ENCODE measurements around the gene USP49. TPM values are rescaled to one million over a fixed set of nuclear protein-coding genes. Genes with fewer than 3 reads are reported as not detected.

Gene USP49
- total RNA-seq, 1 experiment from 2014 or later = 2.3 TPM

DNA sequence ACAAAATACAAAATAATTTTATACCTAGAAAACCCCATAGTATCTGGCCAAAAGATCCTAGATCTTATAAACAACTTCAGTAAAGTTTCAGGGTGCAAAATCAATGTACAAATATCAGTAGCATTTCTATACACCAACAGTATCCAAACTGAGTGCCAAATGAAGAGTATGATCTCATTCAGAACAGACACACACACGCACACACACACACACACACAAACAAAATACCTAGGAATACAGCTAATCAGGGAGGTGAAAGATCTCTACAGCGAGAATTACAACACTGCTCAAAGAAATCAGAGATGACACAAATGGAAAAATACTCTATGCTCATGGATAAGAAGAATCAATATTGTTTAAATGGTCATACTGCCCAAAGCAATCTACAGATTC is 58.5 kb downstream of the USP49 start:
- Histone ChIP-seq H3K9me2 (replicated peaks; ENCODE audit: low read length) (no peaks in the 10 kb centered on the region), H3K4me2 (ENCODE audit: low read length) (no peak overlapping the region), H3K4me1 (ENCODE audit: insufficient read depth, low read length) (no peaks in the 10 kb centered on the region), H3K79me2 (ENCODE audit: low read length) (no peaks in the 10 kb centered on the region), H4K20me1 (ENCODE audit: low read length) (no peaks in the 10 kb centered on the region), H3K9ac (ENCODE audit: low read length) (no peak overlapping the region), H3K36me3 (ENCODE audit: low read depth, low read length) (no peaks in the 10 kb centered on the region), H3K27ac (ENCODE audit: low read length) (no peak overlapping the region), H3K27me3 (ENCODE audit: low read length) (no peaks in the 10 kb centered on the region), H2AFZ (ENCODE audit: low read length) (no peak overlapping the region), H3F3A (ENCODE audit: low read length, unreplicated experiment) (no peaks in the 10 kb centered on the region), H3K4me3 (ENCODE audit: low read length) (no peak overlapping the region), H3K9me3 (ENCODE audit: low read length) (no peaks in the 10 kb centered on the region)
- TF ChIP-seq, protein P1, sequence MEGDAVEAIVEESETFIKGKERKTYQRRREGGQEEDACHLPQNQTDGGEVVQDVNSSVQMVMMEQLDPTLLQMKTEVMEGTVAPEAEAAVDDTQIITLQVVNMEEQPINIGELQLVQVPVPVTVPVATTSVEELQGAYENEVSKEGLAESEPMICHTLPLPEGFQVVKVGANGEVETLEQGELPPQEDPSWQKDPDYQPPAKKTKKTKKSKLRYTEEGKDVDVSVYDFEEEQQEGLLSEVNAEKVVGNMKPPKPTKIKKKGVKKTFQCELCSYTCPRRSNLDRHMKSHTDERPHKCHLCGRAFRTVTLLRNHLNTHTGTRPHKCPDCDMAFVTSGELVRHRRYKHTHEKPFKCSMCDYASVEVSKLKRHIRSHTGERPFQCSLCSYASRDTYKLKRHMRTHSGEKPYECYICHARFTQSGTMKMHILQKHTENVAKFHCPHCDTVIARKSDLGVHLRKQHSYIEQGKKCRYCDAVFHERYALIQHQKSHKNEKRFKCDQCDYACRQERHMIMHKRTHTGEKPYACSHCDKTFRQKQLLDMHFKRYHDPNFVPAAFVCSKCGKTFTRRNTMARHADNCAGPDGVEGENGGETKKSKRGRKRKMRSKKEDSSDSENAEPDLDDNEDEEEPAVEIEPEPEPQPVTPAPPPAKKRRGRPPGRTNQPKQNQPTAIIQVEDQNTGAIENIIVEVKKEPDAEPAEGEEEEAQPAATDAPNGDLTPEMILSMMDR (conservative IDR thresholded peaks at IDR 0.05; ENCODE audit: low read depth, low read length) = no peak
- no peak for TF ChIP-seq EZH2phosphoT487 (IDR thresholded peaks at IDR 0.05; ENCODE audit: borderline replicate concordance, low read length)
- TF ChIP-seq EZH2 (IDR thresholded peaks at IDR 0.05; ENCODE audit: low read length, unreplicated experiment) = no peak
- DNase-seq = no peak
- BruUV-seq (replicated peaks) = no TSS peak
- intact Hi-C loops (cut with micrococcal nuclease) = no loop called here
- ChIA-PET CTCF (no interaction called here), POLR2A (ENCODE audit: unreplicated experiment) (no interaction called here)
- no peak for ATAC-seq

DNA sequence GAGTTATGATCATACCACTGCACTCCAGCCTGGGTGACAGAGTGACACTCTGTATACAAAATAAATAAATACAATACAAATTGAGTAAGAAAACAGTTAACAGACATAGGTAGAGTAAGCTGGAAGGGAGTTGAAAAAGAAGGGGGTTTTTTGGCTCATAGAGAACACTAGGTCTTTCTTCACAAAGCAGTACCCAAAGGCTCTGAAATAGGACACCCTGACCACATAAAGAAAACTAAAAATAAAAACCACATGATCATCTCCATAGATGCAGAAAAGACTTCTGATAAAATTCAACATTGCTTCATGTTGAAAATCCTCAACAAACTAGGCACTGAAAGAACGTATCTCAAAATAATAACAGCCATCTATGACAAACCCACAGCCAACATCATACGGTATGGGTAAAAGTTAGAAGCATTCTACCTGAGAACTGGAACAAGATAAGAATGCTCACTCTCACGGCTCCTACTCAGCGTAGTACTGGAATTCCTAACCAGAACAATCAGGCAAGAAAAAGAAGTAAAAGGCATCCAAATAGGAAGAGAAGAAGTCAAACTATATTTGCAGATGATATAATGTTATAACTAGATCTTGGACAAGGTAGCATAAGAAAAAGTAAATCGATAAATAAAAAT is 59.0 kb downstream of the USP49 start:
- H3K4me1 ChIP-seq (ENCODE audit: insufficient read depth, low read length) = no peaks in the 10 kb centered on the region
- intact Hi-C loops (cut with micrococcal nuclease) = no loop called here
- no peak overlapping the region for H3K4me3 ChIP-seq (ENCODE audit: low read length)
- no peak overlapping the region for H2AFZ ChIP-seq (ENCODE audit: low read length)
- ChIA-PET POLR2A (ENCODE audit: unreplicated experiment) (no interaction called here), CTCF (interaction anchor here (0.6 kb wide), 1 partner anchor 53 kb away, joined by 3 read pairs; no protein-coding TSS in a partner anchor)
- no peak for TF ChIP-seq EZH2 (IDR thresholded peaks at IDR 0.05; ENCODE audit: low read length, unreplicated experiment)
- TF ChIP-seq, protein P1 (conservative IDR thresholded peaks at IDR 0.05; ENCODE audit: low read depth, low read length) = no peak
- TF ChIP-seq EZH2phosphoT487 (IDR thresholded peaks at IDR 0.05; ENCODE audit: borderline replicate concordance, low read length) = no peak
- H3K4me2 ChIP-seq (ENCODE audit: low read length) = no peak overlapping the region
- DNase-seq (no peak), ATAC-seq (no peak)
- BruUV-seq (replicated peaks) = no TSS peak
- no peaks in the 10 kb centered on the region for H4K20me1 ChIP-seq (ENCODE audit: low read length)
- H3K27me3 ChIP-seq (ENCODE audit: low read length) = no peaks in the 10 kb centered on the region
- H3K9ac ChIP-seq (ENCODE audit: low read length) = no peak overlapping the region
- no peak overlapping the region for H3K27ac ChIP-seq (ENCODE audit: low read length)
- H3F3A ChIP-seq (ENCODE audit: low read length, unreplicated experiment) = no peaks in the 10 kb centered on the region
- no peaks in the 10 kb centered on the region for H3K9me2 ChIP-seq (replicated peaks; ENCODE audit: low read length)
- no peaks in the 10 kb centered on the region for H3K36me3 ChIP-seq (ENCODE audit: low read depth, low read length)
- no peaks in the 10 kb centered on the region for H3K9me3 ChIP-seq (ENCODE audit: low read length)
- no peaks in the 10 kb centered on the region for H3K79me2 ChIP-seq (ENCODE audit: low read length)

DNA sequence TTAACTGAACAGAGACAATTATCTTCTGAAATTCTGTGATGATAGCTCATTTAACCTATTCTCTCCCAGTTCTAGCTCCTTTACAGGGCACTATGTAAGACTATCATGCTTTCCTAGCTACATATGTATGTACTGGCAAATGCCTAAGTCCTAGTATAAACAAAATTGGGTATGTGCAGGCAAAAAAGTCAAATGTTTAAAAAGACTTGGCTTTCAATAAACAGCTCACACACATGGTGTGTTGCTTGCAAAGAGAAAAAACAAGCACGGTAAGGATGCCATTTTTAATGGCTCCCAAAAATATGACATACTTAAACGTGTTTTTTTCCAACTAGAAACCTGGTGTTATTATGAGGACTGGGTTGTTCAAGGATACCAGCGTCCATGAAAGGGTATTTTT is 62.9 kb downstream of the USP49 start:
- no peaks in the 10 kb centered on the region for H3K9me2 ChIP-seq (replicated peaks; ENCODE audit: low read length)
- H3K4me1 ChIP-seq (ENCODE audit: insufficient read depth, low read length) = no peaks in the 10 kb centered on the region
- no peaks in the 10 kb centered on the region for H3K27me3 ChIP-seq (ENCODE audit: low read length)
- H3K36me3 ChIP-seq (ENCODE audit: low read depth, low read length) = no peaks in the 10 kb centered on the region
- H3K79me2 ChIP-seq (ENCODE audit: low read length) = no peaks in the 10 kb centered on the region
- ChIA-PET CTCF (no interaction called here), POLR2A (ENCODE audit: unreplicated experiment) (no interaction called here)
- H3K9me3 ChIP-seq (ENCODE audit: low read length) = no peaks in the 10 kb centered on the region
- no peak overlapping the region for H3K4me2 ChIP-seq (ENCODE audit: low read length)
- no peak overlapping the region for H3K9ac ChIP-seq (ENCODE audit: low read length)
- intact Hi-C loops (cut with micrococcal nuclease) = no loop called here
- no peaks in the 10 kb centered on the region for H3F3A ChIP-seq (ENCODE audit: low read length, unreplicated experiment)
- BruUV-seq (replicated peaks) = no TSS peak
- H4K20me1 ChIP-seq (ENCODE audit: low read length) = no peaks in the 10 kb centered on the region
- no peak overlapping the region for H3K4me3 ChIP-seq (ENCODE audit: low read length)
- no peak for DNase-seq
- TF ChIP-seq EZH2phosphoT487 (IDR thresholded peaks at IDR 0.05; ENCODE audit: borderline replicate concordance, low read length) = no peak
- TF ChIP-seq EZH2 (IDR thresholded peaks at IDR 0.05; ENCODE audit: low read length, unreplicated experiment) = no peak
- TF ChIP-seq, protein P1 (conservative IDR thresholded peaks at IDR 0.05; ENCODE audit: low read depth, low read length) = no peak
- H3K27ac ChIP-seq (ENCODE audit: low read length) = no peak overlapping the region
- no peak overlapping the region for H2AFZ ChIP-seq (ENCODE audit: low read length)
- no peak for ATAC-seq

All from PC-3 (cell line).